Suprapubic skin (tissue), 3 donors: ENCODE data around the gene MBNL2.

Source experiments
- CTCF ChIP-seq, 2 donors: fragments of 200-600 bp in 1 of 2; fragments of 450-650 bp in 1 of 2; sonication (generic) in 1 of 2; IDR thresholded peaks; one replicate each; pipeline ENCODE4 v1.5.1; 2016 to 2019; ENCODE audit warnings: antibody characterized with exemption in 2 of 2, mild to moderate bottlenecking in 1 of 2, moderate library complexity in 1 of 2
- POLR2A ChIP-seq, 2 donors: fragments of 450-650 bp; IDR thresholded peaks; one replicate each; pipeline ENCODE4 v1.6.1; 2017; ENCODE audit warnings: antibody characterized with exemption in 2 of 2, mild to moderate bottlenecking in 2 of 2, moderate library complexity in 2 of 2

- TF ChIP-seq POLR2A (IDR thresholded peaks at IDR 0.05) (no peak), CTCF (IDR thresholded peaks at IDR 0.05) (no peak)
Observed at GRCh38 chr13:97257800-97258799, 36.0 kb downstream of the MBNL2 start.
